Stimulated activated CD8-positive, alpha-beta memory T cell treated with anti-CD3 and anti-CD28 coated beads, Interleukin-15, amount 100 ng/mL, for 1 hour (primary cell): Measurements from ENCODE around the gene ABCC4.
"Not testable (repeated sequence)": the region's sequence is repeated elsewhere in the genome, so short reads cannot be mapped to it uniquely, and the experiment has no call there.

Source experiments
- DNase-seq: peaks from one replicate; pipeline ENCODE4 v3.0.0-alpha.2; 2020; ENCODE audit warnings: low read depth

The ABCC4 gene

DNA sequence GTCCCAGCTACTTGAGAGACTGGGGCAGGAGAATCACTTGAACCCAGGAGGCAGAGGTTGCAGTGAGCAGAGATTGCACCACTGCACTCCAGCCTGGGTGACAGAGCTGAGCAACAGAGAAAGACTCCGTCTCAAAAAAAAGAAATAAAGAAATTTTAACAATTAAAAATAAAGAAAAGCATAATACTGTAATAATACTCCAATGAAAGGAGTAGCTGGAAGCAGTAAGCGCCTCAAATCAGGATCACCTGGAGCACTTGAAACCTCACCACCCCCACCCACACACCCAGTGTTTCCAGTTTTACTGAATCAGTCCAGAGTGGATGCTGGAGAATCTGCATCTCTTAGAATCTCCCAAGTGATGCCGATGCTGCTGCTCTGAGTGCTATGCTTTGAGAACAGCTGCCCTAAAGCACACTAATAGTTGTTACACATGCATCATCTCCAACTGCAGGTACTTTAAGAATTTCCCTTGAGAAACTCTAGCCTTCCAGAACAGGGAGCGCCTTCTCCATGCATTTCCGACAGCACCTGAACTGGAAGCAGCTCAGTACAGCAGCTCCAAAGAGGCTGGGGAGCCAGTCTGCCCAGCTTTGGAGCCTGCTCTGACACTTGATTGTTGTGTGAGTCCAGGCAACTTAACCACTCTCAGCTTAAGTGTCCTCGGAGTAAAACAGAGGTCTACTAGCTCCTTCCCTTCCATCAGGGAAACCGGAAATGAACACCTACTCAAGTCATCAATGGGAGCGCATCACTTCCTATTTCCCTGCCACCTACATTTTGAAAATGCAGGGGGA is 2.9 kb downstream of the ABCC4 start:
- no peak for DNase-seq

DNA sequence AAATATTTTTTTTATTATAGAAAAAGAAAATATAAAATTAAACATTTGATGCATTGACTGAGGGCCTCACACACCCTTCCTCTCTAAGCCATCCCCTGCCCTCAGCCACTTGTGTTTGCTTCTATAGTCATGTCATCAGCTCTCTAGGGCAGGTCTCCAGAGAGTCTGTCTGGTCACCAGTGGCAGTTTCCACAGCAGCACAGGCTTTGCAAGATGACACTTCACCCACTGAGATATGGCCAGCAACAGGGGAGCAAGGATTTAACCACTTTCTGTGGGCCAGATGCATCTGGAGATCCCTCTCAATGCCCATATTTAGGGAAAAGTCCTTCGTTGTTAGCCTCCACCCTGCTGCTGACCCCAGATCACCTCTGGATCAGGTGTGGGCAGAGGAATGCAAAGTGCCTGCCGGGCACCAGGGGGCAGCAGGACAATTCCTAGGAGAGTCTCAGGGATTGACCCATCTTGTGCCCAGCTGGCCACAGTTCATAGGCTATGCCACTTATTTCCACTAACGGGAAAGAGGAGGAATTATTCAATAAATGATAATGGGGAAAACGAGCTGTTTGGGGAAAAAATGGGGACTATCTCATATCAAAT is 4.8 kb downstream of the ABCC4 start:
- DNase-seq: no peak

DNA sequence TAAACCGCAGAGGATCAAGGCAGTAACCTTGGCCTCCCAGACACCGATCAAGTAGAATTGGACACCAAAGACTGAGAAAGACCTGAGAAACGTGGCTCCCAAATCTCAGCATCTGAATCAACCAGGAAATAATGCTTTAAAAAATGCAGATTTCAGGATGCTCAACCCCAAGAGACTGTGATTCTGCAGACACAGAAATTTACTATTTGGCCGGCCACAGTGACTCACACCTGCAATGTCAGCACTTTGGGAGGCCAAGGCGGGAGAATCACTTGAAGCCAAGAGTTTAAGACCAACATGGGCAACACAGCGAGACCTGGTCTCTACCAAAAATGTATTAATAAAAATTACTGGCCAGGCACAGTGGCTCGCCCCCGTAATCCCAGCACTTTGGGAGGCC is 6.2 kb downstream of the ABCC4 start:
- DNase-seq: no peak

DNA sequence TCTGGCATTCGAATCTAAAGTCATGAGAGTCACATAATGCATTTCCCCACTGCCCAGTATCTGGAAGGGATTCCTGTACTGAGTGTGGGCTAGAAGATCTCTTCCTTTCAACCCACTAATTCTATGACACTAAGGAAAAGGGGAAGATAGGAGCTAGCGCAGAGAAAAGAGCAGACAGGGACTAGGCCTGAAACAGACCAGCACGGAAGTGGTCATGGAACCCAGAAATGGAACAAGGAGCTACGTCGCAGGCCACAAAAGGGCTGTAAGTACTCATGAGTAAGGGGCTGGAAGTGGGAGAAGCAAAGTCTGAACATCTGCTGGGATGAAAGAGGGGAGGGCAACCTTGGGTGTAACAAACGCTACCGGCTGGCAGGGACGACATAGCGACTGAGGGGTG is 8.6 kb downstream of the ABCC4 start:
- DNase-seq: no peak

DNA sequence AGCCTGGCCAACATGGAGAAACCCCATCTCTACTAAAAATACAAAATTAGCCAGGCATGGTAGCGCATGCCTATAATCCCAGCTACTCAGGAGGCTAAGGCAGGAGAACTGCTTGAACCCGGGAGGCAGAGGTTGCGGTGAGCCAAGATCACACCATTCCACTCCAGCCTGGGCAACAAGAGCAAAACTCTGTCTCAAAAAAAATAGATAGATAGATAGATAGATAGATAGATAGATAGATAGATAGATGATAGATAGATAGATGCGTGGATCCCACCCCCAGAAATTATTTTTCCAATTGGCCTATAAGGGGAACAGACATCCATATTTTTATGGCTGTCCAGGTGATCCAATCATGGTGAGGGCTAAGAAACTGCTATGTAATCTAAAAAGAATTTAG is 11.3 kb downstream of the ABCC4 start:
- DNase-seq: not testable (repeated sequence)

DNA sequence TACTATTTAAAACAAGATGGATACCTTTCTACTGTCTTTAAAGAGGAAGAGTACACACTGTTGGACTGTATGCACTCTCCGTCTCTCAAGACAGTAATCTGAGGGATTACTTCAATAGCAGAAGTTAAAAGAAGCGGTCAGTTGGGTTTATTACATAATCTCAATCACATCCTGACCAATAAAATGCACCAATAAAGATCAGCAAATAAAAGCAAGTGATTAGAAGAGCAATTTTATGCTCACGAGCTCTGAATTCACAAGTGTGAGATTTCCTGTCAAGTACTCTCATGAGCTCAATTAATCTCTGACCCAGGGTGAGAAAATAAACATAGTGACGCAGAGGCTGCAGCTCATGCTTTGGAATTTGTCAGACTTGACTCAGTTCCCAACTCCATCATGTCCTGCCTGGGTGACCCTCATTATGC is 12.2 kb downstream of the ABCC4 start:
- DNase-seq: no peak

DNA sequence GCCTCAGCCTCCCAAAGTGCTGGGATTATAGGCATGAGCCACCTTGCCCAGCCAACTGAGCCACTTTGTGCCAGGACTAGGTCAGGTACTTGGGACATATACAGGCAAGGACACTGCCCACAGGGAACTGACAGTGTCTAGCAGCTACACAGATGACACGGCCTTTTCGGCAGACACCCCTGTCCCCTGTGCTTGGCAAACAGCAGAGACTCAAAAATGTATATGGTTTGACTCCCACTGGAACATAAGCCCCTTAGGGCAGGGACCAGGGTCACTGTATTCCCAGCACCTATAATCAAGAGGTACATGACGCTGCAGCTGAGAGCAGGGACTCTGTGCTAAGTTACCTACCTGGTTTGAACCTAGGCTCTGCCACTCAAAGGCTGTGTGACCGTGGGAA is 16.8 kb downstream of the ABCC4 start:
- no peak for DNase-seq

DNA sequence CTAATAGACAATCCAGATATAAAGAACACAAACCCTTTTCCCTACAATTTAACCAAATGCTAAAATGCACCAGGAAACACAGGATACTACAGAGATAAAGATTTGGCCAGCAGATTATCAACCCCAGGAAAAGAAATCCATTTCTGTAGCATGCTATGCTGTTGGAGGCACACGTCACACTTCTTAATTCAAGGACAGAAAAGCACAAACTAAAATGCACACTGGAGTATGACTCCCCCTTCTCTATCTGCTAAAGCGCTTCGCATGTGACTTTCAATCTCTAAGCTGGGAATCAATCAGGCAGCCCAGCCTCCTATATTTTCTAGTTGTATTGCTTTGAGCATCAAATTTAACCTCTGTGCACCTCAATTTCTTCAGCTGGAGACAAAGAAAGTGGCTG is 22.2 kb downstream of the ABCC4 start:
- DNase-seq: no peak

DNA sequence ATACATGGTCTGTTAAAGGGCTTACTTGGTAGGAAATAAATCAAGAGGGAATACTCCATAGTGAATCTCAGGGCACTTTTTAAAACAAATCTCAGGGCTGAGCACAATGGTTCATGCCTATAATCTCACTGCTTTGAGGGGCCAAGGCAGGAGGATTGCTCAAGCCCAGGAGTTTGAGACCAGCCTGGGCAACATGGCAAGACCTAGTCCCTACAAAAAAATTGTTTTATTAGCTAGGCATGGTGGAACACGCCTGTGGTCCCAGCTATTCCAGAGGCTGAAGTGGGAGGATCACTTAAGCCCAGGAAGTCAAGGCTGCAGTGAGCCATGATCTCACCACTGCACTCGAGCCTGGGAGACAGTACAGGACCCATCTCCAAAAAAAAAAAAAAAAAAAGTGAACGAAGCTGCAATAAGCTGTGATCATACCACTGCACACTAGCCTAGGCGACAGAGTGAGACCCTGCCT is 25.2 kb downstream of the ABCC4 start:
- DNase-seq: no peak

DNA sequence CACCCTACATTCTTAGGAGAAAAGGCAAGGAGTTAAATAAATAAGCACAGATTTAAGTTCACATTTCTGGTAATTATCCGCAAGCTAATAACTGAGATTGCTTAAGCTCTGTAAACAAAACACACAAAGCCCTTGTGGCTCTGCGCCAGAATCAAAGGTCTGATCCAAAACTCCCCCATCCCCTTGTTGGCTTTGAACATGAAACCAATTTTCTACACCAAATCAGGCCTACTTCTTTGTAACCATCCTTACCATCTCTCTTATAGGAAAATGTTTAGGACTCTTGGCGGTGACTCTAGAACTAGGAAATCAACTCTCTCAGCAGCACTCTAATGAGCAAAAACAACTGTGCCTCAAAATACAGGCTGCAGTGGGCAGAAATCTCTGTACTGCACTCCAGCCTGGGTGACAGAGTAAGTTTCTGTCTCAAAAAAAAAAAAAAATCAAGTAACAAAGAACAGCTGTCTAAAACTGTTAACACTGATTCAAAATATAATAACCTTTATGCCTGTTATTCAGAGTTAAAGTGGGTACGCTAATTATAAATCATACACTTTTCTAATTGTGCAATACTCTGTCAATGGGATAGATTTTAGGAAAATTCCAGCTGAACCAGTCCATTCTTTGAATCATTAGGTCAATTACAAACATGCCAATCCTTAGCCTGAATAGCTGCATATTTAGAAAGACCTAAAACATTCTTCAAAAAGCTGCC is 25.8 kb downstream of the ABCC4 start:
- no peak for DNase-seq

DNA sequence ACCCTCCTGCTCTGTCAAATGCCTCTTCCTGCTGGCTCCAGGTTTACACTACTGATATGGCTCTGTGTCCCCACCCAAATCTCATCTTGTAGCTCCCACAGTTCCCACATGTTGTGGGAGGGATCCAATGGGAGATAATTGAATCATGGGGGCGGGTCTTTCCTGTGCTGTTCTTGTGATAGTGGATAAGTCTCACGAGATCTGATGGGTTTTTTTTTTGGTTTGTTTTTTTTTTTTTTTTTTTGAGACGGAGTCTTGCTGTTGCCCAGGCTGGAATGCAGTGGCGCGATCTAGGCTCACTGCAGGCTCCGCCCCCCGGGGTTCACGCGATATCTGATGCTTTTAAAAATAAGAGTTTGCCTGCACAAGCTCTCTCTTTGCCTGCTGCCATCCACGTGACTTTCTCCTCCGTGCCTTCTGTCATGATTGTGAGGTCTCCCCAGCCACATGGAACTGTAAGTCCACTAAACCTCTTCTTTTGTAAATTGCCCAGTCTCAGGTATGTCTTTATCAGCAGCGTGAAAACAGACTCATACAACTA is 27.6 kb downstream of the ABCC4 start:
- DNase-seq: not testable (repeated sequence)

DNA sequence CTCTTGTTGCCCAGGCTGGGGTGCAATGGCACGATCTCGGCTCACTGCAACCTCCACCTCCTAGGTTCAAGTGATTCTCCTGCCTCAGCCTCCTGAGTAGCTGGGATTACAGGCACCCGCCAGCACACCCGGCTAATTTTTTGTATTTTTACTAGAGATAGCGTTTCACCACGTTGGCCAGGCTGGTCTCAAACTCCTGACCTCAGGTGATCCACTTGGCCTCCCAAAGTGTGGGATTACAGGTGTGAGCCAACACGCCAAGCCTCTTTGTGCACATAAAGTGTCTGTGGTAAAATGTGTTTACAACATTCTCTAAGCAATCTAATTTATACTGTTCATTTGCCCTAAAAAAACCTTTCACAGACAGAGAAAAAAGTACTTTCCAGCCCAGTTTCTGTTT is 29.2 kb downstream of the ABCC4 start:
- not testable (repeated sequence) for DNase-seq

DNA sequence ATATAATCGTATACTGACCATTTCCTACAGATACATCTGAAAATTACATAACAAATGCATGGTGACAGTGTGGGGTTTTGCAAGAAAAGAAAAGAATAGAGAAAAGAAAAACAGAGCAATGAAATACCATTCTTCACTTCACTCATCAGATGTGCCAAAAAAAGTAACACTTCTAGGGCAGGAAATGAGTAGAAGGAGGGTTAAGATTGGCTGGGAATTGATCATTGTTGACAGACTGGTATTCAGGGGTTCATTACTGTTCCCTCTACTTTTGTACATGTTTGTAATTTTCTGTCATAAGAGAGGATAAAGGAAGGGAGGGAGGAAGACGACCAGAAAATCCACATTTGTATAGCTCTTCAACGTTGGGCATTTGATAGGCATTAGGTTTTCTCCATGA is 31.5 kb downstream of the ABCC4 start:
- no peak for DNase-seq

DNA sequence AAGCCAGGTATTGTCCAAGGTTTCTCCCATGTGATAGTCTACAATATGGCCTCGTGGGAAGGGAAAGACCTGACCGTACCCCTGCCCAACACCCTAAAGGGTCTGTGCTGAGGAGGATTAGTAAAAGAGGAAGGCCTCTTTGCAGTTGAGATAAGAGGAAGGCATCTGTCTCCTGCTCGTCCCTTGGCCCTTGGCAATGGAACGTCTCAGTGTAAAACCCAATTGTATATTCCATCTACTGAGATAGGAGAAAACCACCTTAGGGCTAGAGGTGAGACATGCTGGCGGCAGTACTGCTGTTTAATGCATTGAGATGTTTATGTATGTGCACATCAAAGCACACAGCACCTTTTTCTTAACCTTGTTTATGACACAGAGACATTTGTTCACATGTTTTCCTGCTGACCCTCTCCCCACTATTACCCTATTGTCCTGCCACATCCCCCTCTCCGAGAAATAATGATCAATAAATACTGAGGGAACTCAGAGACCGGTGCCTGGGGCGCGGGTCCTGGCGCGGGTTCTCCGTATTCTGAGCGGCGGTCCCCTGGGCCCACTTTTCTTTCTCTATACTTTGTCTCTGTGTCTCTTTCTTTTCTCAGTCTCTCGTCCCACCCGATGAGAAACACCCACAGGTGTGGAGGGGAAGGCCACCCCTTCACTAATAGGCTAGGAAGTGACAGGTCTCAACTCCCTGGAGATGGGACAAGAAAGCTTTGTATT is 32.7 kb downstream of the ABCC4 start:
- DNase-seq: not testable (repeated sequence)

DNA sequence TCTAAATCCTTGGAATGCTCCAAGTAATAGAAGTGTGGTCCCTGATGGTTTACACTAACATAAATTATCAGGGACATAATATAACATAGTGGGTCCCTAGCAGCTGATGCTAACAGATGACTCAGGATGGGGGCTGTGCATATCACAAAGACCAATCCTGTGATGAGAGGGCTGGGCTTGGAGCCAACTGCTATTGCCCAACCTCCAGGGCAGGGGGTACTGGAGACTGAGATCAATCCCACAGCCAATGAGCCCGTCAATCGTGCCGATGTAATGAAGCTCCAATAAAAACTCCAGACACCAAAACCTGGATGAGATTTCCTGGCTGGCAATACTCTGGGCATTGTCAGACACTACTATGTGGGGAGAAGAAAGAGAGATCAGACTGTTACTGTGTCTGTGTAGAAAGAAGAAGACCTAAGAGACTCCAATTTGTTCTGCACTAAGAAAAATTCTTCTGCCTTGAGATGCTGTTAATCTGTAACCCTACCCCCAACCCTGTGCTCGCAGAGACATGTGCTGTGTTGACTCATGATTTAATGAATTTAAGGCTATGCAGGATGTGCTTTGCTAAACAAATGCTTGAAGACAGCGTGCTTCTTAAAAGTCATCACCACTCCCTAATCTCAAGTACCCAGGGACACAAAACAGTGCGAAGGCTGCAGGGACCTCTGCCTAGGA is 33.4 kb downstream of the ABCC4 start:
- DNase-seq: no peak

DNA sequence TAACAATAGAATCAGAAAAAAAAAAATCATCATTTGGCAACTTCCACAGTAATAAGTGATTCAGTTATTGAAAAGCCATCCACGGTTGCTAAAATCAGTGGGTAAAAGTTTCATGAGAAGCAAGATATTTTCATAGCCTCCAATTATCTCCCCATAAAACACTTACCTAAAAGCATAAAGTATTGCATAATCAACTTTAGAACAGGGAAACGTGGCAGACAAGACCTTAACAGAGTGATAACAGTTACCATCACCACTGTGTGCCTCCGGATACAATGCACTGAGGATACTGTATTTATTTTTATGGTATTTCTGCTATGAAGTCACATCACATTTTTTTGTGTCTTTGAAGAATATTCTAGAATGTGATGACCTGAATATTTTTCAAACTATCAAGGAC is 37.0 kb downstream of the ABCC4 start:
- DNase-seq: no peak

DNA sequence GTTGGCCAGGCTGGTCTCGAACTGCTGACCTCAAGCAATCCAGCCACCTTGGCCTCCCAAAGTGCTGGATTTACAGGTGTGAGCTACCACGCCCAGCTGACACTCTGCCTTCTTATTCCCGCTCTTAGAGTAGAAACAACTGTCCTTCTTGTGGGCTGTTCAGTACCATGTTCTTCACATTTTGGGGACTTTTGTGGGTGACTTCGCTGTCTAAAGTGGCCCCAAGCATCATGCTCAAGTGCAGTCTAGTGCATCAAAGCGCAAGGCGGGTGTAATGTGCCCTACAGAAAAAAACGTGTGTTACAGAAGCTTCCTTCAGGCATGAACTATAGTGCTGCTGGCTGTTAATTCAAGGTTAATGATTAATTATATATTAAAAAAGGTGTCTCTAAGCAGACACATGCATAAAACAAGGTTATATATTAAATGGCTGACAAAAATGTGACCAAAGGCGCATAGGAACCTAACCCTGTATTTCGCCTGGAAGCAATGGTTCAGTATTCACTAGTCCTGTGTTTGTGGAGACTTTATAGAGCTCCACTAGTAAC is 38.3 kb downstream of the ABCC4 start:
- no peak for DNase-seq

DNA sequence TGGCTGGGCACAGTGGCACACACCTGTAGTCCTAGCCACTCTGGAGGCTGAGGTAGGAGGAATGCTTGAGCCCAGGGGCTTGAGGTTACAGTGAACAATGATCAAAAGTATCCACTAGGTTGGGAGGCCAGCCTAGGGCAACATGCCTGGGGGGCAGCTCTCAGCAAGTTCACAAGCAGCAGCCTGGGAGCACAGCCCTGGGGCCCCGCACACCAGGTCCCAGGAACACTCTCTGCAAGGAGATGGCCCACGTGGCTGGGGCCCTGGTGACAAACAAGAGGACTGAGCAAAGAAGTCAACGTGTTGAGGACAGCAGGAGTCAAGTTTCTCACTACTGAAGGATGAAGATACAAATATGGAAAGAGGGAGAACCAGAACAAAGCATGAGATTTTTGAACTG is 39.3 kb downstream of the ABCC4 start:
- DNase-seq: no peak

DNA sequence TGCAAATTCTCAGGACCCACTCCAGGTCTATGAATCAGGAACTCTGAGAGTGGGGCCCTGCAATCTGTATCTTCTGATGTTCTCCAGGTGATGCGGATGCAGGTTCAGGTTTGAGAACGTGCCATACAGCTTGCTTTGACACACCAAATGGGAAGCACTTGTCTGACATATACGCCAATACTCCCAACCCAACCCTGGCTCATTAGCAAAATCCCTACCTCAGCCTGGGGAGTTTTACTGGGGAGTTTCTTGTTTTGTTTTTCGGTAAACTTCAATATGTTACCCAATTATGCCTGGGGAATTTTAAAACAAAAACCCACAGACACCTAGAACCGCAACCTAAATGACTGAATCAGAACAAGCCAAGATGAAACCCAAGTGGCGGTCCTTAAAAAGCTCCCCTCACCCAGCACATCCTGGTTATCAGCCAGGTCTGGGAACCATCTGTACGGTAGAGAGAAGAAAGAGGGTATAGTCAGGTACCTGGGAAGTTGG is 41.2 kb downstream of the ABCC4 start:
- no peak for DNase-seq

DNA sequence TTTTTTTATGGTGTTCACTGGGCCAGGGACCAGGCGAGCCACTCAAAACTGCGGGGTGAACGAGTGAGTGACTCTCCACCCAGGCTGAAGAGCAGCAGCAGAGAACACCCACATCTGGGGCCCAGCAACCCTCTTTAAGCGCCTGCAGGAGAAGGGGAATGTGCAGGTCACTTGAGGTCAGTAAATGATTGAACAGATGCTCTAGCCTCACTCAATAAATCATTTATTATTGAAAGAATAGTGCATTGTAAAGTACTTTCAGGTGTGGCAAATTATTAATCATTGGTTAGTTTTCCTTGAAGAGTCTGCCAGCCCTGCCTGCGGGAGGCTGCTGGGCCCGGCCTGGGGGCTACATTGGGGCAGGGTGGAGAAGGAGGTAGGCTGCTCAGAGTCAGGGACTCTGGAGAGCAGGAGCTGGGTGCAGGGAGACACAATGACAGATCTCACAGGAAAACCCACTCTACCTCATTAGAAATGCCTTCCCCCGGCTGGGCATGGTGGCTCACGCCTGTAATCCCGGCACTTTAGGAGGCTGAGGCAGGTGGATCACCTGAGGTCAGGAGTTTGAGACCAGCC is 42.5 kb downstream of the ABCC4 start:
- no peak for DNase-seq

DNA sequence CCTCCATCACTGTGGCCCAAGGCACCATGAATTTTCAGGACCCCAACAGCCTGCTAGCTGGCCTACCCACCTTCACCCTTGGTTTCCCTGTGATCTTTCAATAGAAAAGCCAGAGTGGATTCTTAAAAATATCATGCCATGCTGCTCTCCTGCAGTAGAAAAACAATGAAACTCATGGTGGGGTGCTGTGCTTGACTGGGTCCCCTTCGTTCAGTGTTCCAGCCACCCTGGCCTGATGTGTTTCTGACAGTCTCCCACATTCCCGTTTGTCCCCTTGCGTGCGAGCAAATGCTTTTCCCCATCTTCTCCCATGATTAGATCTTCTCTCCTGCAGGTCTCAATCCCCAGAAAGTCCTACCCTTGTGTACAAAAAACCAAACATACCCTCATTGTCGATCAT is 43.2 kb downstream of the ABCC4 start:
- DNase-seq: no peak
